ENCODE measurements around the gene KCNJ6.
"Not testable (repeated sequence)": the region's sequence is repeated elsewhere in the genome, so short reads cannot be mapped to it uniquely, and the experiment has no call there.

KCNJ6 gene

DNA sequence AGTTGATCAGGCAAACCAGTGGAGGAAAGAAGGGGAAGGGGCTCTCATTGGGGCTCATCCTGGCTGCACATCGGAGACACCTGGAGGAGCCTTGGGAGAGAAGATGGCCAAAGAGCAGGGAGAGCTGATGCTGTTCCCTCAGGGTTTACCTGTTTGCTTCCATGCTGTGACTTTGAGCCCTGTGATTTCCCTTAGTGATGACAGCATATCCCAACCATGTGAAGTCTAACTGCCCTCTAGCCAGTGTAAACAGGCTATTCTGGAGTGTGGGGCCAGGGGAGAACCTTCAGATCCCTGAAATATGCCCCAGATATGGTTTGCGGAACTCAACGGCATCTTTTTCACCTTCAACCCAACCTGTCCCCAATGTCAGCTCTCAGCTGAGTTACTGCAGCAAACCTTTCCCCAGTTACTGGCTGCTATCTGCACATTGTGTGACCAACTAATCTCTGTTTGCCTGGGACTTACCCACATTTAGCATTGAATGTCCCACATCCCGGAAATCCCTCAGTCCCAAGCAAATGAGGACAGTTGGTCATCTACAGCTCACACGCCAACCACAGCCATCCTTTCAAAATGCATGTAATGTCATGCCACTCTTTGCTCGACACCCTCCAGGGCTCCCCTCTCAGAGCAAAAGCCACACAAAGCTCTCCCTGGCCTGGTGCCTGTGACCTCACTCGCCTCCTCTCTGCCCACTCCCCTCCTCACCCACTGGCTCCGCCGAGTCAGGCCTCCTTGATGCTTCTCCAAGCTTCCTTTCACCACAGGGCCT, 242.3 kb downstream of the KCNJ6 start:
- DNase-seq (ENCODE audit: low spot score), result no peak

DNA sequence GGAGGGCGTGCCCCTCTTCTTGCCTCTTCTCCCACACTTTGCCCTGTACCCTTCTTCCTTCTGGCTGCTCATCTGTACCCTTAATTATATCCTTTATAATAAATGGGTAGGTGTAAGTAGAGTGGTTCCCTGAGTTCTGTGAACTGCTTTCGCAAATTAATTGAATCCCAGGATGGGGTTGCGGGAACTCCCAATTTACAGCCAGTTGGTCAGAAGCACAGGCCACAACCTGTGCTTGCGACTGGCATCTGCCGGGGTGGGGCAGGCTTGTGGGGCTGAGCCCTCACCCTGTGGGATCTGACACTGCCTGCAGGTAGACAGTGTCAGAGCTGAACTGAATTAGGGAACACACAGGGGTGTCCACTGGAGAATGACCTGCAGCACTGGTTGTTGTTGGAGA, 244.9 kb downstream of the KCNJ6 start:
- DNase-seq (ENCODE audit: low spot score), result no peak

DNA sequence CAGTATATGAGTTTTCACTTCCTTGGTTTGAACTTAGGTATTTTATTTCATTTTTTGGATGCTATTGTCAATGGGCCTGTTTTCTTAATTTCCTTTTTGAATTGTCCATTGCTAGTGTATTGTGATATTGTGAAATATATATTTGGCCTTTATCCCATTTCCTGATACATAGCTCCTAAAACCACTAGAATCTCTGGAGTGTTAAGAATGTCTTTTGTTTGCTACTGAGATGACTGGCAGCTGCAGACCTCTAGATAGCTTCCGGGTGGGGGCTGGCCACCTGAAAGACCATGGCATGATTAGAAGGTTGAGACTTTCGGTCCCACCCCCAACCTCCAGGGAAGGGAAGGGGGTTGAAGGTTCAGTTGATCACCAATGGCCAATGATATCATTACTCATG, 245.4 kb downstream of the KCNJ6 start:
- DNase-seq (ENCODE audit: low spot score), result no peak

DNA sequence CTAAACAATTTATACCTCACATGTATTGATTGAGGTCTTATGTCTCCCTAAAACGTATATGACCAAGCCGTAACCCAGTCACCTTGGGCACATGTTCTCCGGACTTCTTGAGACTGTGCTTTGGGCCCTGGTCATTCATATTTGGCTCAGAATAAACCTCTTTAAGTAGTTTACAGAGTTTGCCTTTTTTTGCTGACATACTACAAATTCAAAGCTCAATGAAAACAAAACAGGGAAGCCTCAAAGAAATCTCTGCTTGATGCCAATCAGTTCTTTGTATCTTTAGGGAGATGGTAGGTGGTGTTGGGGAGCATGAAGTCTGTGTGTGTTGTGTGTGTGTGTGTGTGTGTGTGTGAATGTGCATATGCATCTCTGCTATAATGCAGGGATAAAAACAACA, 247.0 kb downstream of the KCNJ6 start:
- no peak for DNase-seq (ENCODE audit: low spot score)

DNA sequence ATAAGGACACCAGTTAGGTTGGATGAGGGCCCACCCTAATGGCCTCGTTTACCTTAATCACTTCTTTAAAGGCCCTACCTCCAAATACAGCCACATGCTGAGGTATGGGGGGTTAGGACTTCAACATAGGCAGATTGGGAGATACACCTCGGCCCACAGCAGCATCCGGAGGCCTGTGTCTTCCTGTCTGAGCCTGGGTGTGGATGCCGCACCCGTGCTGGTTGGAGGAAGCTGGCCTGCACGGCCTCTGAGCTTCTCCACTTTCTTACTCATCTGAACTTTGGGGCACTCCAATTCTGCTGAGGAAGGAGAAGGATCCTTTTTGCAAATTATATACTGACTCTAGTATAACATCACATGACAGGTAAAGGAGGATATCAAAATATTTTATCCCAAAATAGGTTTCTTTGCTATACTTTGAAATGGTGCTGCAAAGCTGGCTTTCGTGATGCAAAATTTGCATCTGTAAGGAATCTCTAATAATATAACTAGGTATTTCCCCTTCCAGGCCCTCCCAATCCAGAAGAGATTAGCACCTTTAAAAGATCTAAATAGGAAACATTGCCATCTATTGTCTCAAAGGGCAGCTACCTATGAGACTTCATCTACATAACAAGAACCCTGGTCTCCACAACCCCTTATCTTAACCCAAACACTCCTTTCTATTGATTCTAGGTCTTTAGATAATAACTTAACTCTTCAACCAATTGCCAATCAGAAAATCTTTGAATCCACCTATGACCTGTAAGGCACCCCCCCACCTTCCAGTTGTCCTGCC, 247.6 kb downstream of the KCNJ6 start:
- DNase-seq (ENCODE audit: low spot score), result no peak

DNA sequence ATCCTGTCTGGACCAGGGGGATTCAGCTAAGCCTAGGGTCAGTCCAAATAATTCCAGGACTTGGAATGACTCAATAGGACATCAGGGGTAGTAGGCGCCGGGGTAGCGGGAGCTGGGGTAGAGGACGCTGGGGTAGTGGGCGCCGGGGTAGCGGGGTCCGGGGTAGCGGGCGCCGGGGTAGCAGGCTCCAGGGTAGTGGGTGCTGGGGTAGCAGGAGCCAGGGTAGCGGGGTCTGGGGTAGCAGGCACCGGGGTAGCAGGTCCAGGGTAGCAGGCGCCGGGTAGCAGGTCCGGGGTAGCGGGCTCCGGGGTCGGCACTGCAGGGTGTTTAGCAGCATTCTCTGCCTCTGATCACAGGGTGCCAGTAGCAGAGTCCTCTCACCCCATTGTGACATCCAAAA, 248.9 kb downstream of the KCNJ6 start:
- DNase-seq (ENCODE audit: low spot score), result no peak

DNA sequence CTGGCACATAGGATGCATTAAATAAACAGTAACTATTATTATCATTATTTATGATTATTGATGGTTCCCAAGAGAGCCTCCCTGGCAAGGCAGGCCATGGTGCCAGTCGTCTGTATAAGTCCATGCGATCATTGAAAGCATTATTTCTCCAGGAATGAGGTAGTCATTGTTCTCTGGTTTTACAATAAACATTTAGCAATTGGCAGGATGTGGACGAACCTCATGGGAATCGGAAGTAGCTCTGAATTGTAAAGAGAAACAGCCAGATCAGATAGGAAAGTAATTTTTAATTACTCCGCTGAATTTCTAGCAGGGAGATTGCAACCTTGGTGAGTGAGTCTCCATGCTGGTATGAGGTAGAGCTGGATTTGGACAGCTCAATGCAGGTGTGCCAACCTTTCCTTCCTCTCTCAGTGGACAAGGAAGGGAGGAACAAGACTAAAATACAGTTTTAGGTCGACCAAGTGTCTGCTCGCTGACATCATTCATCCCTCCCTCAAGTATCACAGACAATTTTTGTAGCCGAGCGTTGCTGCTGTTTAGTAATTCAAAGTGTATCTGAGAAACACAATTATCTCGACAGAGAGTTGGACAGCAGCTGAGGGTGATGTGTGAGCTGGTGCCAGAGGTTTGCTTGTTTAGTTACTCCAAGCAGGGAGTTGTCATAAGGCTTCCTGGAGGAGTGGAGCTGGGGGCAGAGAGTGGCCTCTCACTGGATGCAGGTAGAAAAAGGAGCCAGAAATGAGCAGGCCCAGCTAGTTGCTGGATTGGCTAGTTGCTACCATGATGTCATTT, 250.8 kb downstream of the KCNJ6 start:
- no peak for DNase-seq (ENCODE audit: low spot score)

DNA sequence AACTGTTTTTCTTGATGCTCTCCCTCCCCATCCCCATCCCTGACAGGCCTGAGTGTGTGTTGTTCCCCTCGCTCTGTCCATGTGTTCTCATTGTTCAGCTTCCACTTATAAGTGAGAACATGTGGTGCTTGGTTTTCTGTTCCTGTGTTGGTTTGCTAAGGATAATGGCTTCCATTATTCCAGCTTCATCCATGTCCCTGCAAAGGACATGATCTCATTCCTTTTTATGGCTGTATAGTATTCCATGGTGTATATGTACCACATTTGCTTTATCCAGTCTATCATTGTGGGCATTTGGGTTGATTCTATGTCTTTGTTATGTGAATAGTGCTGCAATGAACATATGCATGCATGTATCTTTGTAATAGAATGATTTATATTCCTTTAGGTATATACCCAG, 254.0 kb downstream of the KCNJ6 start:
- not testable (repeated sequence) for DNase-seq (ENCODE audit: low spot score)

DNA sequence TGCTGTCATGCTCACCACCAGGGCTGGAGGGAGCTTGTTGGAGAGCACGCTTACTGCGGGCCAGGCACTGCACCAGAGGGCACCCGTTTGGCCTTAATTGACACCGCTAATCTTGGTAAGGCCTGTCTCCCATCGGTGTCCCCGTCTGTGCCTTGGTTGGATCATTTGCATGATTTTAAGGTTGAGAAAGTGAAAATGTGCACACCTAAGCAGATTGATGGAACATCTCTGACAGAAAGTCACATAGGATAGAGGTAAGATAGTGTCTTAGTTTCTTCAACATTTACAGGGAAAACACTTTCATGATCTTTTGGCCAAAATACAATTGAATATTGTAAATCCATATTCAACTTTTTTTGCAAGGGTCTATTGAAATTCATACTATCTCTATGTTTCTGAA, 255.5 kb downstream of the KCNJ6 start:
- DNase-seq (ENCODE audit: low spot score), result no peak

DNA sequence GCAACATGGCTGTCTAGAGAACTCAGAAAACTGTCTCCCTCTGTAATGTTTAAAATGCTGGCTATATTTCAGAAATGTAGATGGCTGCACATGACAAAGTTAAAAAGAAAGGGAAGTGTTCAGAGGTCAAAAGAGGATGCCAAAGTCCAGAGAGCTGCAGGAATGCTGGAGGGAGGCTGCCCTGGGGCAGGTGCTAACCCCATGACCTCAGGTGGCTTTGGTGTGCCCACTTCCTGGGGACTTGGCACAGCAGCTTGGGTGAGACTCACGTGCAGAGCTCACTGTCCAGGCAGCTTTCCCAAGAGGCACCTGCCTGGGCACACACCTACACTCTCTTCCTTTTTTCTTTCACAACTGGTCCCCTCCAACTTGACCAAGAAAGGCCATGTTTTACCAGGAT, 256.4 kb downstream of the KCNJ6 start:
- DNase-seq (ENCODE audit: low spot score), result no peak

DNA sequence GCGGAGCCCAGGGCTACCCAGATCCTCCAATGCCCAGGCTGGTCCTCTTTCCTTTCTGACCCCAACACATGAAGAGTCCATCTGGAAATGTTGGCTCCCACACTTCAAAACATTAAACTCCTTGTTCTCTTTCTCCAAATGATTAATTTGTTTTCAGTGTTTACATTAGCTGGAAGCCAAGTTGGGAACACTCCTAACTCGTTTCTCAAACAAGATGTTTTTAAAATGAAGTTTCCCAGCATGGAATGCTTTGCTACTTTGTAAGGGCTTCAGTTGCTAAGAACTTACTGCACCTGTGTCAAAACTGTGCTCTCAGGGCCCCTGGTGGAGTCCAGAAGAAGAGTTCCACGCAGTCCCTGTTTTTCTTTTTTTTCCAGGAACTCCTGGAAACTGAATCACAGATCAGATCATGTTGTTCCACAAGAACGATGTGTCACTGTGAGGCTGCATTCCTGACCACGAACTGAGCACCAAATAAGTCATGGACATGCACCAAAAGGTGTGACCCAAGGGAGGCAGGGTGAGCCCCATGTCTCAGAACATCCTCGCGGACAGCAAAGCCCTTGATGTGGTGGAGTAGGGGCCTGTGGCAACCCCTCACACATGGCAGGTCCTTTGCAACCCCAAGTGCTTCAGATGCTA, 257.3 kb downstream of the KCNJ6 start:
- DNase-seq (ENCODE audit: low spot score), result no peak

DNA sequence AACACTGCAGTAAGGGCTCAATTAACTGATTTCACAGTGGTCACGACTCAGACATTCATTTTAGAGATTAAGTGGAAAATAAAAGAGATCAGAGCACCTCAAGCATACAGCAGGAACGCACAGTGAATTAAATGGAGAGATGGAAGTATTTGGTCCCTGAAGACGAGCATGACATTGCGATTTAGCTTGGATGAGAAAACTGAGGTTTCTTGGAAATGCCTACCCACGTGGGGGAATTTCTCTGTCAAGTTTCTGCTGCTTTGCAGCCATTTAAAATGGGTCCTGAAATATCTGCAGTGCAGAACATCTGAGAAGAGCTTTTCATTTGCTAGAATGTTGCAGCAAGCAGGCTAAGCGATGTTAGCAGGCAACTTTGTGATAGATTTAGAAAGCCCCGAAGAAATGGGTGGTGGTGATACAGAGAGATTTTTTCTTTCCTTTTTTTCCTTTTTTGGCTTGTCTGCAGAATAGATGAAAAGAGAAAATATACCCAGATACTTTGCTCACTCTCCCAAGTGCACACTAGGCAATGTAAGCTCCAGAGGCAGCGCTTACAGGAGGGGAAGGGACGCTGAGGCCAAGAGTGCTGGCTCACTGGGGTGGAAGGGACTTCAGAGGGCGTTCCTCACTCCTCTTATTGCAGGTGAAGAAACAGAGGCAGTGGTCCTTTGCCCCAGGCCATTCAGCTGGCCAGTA, 258.0 kb downstream of the KCNJ6 start:
- DNase-seq (ENCODE audit: low spot score), result no peak

DNA sequence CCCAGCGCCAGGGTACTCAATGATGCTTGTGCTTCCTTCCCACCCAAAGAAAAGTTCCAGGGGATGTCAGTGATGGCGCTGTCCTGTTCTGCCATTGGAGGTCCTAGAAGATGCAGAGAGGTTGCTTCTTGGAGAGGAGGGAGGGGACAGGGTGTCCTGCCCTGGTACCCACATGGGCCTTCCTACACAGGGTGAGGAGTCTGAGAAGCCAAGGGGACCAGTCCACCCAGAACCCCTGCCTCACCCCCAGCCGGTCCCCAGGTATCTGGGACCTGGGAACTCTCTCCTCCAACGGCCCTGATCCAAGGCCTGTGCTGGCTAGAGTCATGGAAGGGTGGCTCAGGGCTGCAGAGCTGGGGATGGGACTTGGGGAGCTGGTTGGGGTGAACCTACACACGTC, 259.4 kb downstream of the KCNJ6 start:
- no peak for DNase-seq (ENCODE audit: low spot score)

DNA sequence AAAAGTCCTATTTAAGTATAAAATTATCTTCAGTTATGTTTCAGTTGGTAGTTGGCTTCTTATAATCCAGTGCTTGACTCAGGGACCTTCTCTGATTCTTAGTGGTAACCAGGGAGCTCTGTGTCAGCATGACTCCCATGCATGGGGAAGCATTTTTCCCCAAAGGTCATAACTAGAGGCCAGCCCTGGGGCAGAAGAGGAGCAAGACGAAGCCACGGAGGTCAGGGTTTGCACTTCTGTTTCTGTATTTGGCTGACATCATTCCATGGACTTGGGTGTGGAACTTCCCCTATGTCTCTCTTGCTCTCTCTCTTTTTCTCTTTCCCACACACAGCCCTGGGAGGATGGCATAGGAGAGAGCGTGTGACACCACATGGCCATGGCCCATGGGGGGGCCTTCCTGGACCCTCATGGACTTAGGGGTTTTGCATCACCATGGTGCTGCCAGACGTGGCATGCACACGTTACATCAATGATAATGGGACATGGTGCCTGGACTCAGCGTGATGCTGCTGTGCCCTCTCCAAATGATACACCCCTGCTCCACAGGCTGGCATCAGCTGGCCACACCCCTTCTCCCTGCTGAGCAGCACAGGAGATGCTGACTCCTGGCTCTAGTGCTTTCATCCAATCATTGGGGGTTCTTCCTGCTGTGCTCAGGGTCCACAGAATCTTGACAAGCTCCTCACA, 260.5 kb downstream of the KCNJ6 start:
- no peak for DNase-seq (ENCODE audit: low spot score)

DNA sequence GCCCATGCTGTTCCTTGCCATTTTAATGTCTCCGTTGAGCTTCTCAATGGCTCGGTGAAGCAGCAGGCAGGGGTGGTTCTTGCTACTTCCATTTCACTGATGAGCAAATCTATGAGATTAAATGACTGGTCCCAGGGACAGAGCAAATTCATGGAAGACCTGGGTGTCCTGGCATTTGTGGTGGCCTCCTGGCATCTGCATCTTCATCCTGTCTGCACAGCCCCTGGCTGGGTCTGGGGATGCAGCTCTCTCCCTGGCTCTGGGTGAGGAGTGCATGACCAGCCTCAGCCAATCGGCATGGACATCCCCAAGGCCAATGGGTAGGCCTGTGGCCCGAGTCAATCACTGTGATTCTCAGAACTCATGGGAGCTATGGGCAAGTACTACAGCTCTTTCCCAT, 261.7 kb downstream of the KCNJ6 start:
- no peak for DNase-seq (ENCODE audit: low spot score)

DNA sequence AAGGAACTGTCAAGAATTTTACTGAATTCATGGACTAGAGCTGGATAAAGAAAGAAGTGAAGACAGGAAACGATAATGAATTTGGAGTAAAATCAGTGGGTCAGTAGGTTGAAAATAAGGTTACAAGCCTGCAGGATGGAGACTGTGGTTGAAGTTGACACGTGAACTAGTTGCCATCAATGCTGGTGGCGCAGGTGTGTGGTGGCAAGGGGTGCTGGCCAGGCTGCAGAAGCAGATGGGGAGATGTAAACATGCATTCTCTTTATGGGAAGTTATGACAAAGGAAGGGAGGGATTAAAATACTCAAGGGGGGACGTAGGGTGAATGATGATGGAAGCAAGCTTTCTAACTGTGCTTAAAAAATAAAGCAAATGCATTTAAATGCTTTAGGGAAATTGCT, 263.1 kb downstream of the KCNJ6 start:
- no peak for DNase-seq (ENCODE audit: low spot score)

DNA sequence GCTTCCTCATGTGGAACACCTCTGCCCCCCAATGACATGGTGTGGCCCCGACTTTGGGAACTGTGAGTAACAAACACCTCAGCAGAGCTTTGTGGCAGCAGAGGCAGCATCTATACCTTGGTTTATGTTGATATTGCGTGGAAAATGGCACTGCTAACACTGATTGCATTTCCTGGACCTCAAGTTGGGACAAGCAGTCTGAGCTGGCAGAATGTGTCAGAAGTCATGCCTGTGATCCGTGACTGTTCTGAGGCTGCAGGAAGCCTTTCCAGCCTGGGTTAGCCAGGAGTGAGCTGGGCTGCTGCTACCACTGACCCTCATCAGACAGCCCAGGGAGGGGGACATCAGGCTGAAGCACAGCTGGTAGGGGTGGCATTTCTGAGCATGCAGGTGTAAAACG, 268.5 kb downstream of the KCNJ6 start:
- no peak for DNase-seq (ENCODE audit: low spot score)

DNA sequence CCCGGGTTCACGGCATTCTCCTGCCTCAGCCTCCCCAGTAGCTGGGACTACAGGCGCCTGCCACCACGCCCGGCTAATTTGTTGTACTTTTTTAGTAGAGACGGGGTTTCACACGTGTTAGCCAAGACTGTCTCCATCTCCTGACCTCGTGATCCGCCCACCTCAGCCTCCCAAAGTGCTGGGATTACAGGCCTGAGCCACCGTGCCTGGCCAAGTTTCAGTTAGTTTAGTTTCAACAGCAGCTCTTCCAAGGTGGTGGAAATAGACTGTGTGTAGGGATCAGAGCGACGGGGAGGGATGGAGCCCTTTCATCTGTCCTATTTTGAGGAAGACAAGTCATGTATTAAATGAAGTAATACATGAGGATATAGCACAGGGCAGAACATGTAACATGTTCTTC, 269.5 kb downstream of the KCNJ6 start:
- not testable (repeated sequence) for DNase-seq (ENCODE audit: low spot score)

DNA sequence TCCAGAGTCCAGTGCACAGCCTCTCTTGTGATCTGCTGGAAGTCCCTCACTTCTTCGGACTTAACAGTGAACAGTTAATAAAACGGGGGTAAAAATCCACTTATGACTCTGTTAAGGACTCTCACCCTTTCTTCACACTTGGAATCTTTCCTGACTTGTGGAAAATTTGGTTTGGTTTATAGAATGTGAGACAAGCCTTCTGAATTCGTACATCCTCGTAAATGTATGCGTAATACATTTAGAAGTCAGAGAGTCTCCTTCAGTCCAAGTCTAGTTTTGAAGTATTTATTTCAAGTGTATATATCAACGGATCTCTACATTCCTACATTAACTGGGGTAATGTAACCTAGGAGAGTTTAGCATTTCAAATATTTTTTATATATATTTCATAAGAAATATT, 270.4 kb downstream of the KCNJ6 start:
- DNase-seq (ENCODE audit: low spot score), result no peak

DNA sequence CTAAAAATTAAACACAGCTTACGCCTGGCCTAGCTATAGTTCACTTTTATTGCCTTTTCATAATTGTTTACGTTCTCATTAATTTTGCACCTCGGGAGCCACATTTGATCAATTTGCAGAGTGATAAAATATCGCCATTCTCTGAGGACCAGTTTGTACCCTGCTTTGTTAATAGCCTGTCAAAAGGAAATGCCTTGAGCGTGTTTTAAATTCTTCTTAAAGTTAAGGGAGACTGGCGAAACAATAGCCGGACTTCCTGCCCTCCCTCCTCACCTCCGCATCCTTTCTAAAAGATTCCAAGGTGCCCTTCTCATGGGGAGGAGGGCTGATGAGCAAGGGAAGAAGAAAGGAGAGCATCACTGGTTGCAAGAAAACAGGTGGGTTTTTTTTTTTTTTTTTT, 271.6 kb downstream of the KCNJ6 start:
- DNase-seq (ENCODE audit: low spot score), result no peak

DNA sequence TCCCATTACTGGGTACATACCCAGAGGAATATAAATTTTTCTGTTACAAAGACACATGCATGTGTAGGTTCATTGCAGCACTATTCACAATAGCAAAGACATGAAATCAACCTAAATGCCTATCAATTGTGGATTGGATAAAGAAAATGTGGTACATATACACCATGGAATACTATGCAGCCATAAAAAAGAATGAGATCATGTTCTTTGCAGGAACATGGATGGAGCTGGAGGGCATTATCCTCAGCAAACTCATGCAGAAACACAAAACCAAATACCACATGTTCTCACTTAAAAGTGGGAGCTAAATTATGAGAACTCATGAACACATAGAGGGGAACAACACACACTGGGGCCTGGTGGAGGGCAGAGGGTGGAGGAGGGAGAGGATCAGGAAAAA, 272.4 kb downstream of the KCNJ6 start:
- not testable (repeated sequence) for DNase-seq (ENCODE audit: low spot score)

Measured in Ammon's horn (tissue), 1 donor.